HG02885 (cell line): Measurements from ENCODE around the gene KRT12.
"Not testable (repeated sequence)": the region's sequence is repeated elsewhere in the genome, so short reads cannot be mapped to it uniquely, and the experiment has no call there.

Experiments
- ATAC-seq: cut with Tn5 transposase; IDR thresholded peaks from one replicate; pipeline ENCODE4 v1.9.1; 2021; ENCODE audit warnings: mild to moderate bottlenecking; ENCODE audit not compliant: unreplicated experiment, poor library complexity

The KRT12 gene

GRCh38 chr17:40818733-40819527 is 48.1 kb downstream of the KRT12 start:
- peak; percentile 82 for ATAC-seq

- no peak for ATAC-seq
These were observed 48.7 kb downstream of the KRT12 start for GRCh38 chr17:40818343-40818732.

GRCh38 chr17:40817103-40817682 is 49.8 kb downstream of the KRT12 start:
- ATAC-seq = no peak

DNA sequence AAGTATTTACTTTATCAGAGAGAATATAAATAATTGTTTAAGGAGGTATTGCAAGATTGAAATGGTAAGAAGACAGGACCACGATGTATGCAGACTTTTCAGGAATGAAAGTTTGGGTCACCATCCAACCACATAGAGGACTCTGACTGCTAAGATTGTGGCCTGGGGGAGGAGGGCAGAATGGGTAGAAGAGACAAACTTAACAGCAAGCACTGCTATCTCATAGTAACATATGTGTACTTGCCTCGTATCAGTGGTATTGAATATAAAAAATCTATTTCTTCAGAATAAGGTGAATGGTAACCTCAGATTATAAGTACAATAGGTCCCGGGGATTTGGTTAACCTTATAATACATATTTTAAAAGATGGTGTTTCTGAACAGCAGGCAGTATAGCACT is 50.5 kb downstream of the KRT12 start:
- no peak for ATAC-seq

DNA sequence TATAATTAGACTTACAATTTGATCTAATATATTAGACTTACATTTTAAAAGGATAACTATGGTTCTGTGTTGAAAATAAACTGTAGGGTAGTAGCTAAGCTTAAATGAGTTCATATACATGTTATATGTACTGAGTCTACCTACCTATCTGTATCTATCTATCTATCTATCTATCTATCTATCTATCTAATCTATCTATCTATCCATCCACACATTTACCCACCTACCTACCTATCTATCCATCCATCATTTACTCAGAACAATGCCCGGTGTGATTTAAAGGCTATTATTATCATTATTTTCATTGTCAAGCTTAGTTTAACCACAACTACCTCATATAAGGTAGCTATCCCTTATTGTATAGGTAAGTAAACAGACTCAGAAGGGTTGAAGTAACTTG is 51.6 kb downstream of the KRT12 start:
- no peak for ATAC-seq

- ATAC-seq = not testable (repeated sequence)
These were observed 52.4 kb downstream of the KRT12 start for GRCh38 chr17:40814657-40815056.

DNA sequence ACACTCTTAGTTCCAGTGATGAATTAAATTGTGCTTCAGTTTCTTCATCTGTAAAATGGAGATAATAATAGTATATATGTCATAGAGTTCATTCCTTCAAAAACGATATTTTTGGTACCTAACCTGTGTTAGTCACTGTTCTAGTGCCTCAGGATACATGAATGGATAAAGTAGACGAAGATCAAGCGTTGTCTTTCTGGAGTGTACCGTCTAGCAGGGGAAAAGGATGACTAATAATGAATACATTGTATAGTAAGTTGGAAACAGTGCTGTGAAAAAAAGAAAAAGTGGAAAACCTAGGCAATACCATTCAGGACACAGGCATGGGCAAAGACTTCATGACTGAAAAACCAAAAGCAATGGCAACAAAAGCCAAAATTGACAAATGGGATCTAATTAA is 53.2 kb downstream of the KRT12 start:
- no peak for ATAC-seq

GRCh38 chr17:40812639-40813038 is 54.4 kb downstream of the KRT12 start:
- no peak for ATAC-seq
